Immature natural killer cell (primary cell): ENCODE measurements around the gene HGD. TPM values are rescaled to one million over a fixed set of nuclear protein-coding genes. Genes with fewer than 3 reads are reported as not detected.
"Not testable (repeated sequence)": the region's sequence is repeated elsewhere in the genome, so short reads cannot be mapped to it uniquely, and the experiment has no call there.

Experiments used
- DNase-seq, 3 donors: peaks; one replicate each; pipeline ENCODE4 v3.0.0; 2022; ENCODE audit warnings: mixed read lengths in 1 of 3
- H3K27ac Mint-ChIP-seq, 6 donors: one replicate each; pipeline ENCODE4 v1.8.0; 2020; ENCODE audit warnings: mixed read lengths in 6 of 6, mild to moderate bottlenecking in 5 of 6, inconsistent platforms in 4 of 6, moderate library complexity in 3 of 6
- H3K27me3 Mint-ChIP-seq, 3 donors: one replicate each; pipeline ENCODE4 v1.8.0; 2020 to 2021; ENCODE audit warnings: low read depth in 3 of 3, mild to moderate bottlenecking in 3 of 3, mixed read lengths in 3 of 3, moderate library complexity in 3 of 3, inconsistent platforms in 1 of 3
- H3K36me3 Mint-ChIP-seq, 3 donors: one replicate each; pipeline ENCODE4 v1.8.0; 2020; ENCODE audit warnings: mixed read lengths in 3 of 3, inconsistent platforms in 2 of 3, mild to moderate bottlenecking in 2 of 3
- H3K4me1 Mint-ChIP-seq, 2 donors: one replicate each; pipeline ENCODE4 v1.8.0; 2020; ENCODE audit warnings: inconsistent platforms in 2 of 2, mild to moderate bottlenecking in 2 of 2, mixed read lengths in 2 of 2, moderate library complexity in 1 of 2
- H3K4me3 Mint-ChIP-seq, 5 donors: one replicate each; pipeline ENCODE4 v1.8.0; 2020; ENCODE audit warnings: mild to moderate bottlenecking in 5 of 5, mixed read lengths in 5 of 5, inconsistent platforms in 3 of 5, moderate library complexity in 3 of 5
- H3K9me3 Mint-ChIP-seq, 6 donors: one replicate each; pipeline ENCODE4 v1.8.0; 2020; ENCODE audit warnings: mild to moderate bottlenecking in 6 of 6, mixed read lengths in 6 of 6, inconsistent platforms in 4 of 6, moderate library complexity in 3 of 6
- polyA plus RNA-seq, 3 donors: library from polyadenylated mRNA; unstranded; fragments of 300-500 nt; fragmentation: Illumina TruSeq; gene quantifications; one replicate each; pipeline ENCODE4 v1.2.3, GENCODE V29; 2021

Gene HGD
- polyA plus RNA-seq, 3 donors from 2014 or later = 1.2 to 2.5 TPM; not detected in 1

GRCh38 chr3:120640231-120640630 lies 41.8 kb downstream of the HGD start:
- no peak for DNase-seq
- Mint-ChIP-seq H3K27ac (no peak overlapping the region), H3K4me3 (no peak overlapping the region), H3K36me3 (no peaks in the 10 kb centered on the region), H3K4me1 (no peaks in the 10 kb centered on the region), H3K27me3 (peaks cover 0 to 6% (median 3%) of the 10 kb centered on the region in 3 donors), H3K9me3 (no peaks in the 10 kb centered on the region)

GRCh38 chr3:120638820-120639219 lies 43.2 kb downstream of the HGD start:
- not testable (repeated sequence) for H3K27ac Mint-ChIP-seq, H3K36me3 Mint-ChIP-seq, H3K4me1 Mint-ChIP-seq, H3K9me3 Mint-ChIP-seq, DNase-seq, H3K4me3 Mint-ChIP-seq, H3K27me3 Mint-ChIP-seq

GRCh38 chr3:120637851-120638559 lies 44.0 kb downstream of the HGD start:
- H3K27ac Mint-ChIP-seq = no peak overlapping the region

GRCh38 chr3:120636795-120637401 lies 45.1 kb downstream of the HGD start:
- H3K4me3 Mint-ChIP-seq = no peak overlapping the region
- no peak overlapping the region for H3K27ac Mint-ChIP-seq
- DNase-seq = no peak
- peaks cover 0 to 3% (median 2%) of the 10 kb centered on the region in 3 donors for H3K27me3 Mint-ChIP-seq
- no peaks in the 10 kb centered on the region for H3K9me3 Mint-ChIP-seq
- H3K36me3 Mint-ChIP-seq = no peaks in the 10 kb centered on the region
- H3K4me1 Mint-ChIP-seq = no peaks in the 10 kb centered on the region

More at GRCh38 chr3:120637851-120638559, 44.0 kb downstream of the HGD start:
- no peak overlapping the region for H3K4me3 Mint-ChIP-seq
- no peak for DNase-seq
- H3K4me1 Mint-ChIP-seq = no peaks in the 10 kb centered on the region
- peaks cover under 1 to 3% (median 2%) of the 10 kb centered on the region in 3 donors for H3K27me3 Mint-ChIP-seq
- H3K9me3 Mint-ChIP-seq = no peaks in the 10 kb centered on the region
- no peaks in the 10 kb centered on the region for H3K36me3 Mint-ChIP-seq

- H3K27ac Mint-ChIP-seq = no peak overlapping the region
- peaks cover 0 to 3% (median 0%) of the 10 kb centered on the region in 3 donors for H3K36me3 Mint-ChIP-seq
- peaks cover 0 to 2% (median 0%) of the 10 kb centered on the region in 6 donors for H3K9me3 Mint-ChIP-seq
- no peaks in the 10 kb centered on the region for H3K4me1 Mint-ChIP-seq
- H3K4me3 Mint-ChIP-seq = no peak overlapping the region
- no peak for DNase-seq
- H3K27me3 Mint-ChIP-seq = peaks cover 0 to 2% (median 0%) of the 10 kb centered on the region in 3 donors
These were observed 47.5 kb downstream of the HGD start for GRCh38 chr3:120634539-120634938.

- peaks cover 0 to 7% (median 3%) of the 10 kb centered on the region in 3 donors for H3K27me3 Mint-ChIP-seq
- peaks cover 0 to 3% (median 0%) of the 10 kb centered on the region in 3 donors for H3K36me3 Mint-ChIP-seq
- H3K4me1 Mint-ChIP-seq = no peaks in the 10 kb centered on the region
- H3K27ac Mint-ChIP-seq = no peak overlapping the region
- H3K4me3 Mint-ChIP-seq = no peak overlapping the region
- no peak for DNase-seq
- H3K9me3 Mint-ChIP-seq = peaks cover 0 to 16% (median 12%) of the 10 kb centered on the region in 6 donors
These were observed 56.9 kb downstream of the HGD start for GRCh38 chr3:120625159-120625586.

GRCh38 chr3:120623727-120624093 lies 58.3 kb downstream of the HGD start:
- Mint-ChIP-seq H3K27ac (no peak overlapping the region), H3K27me3 (peaks cover 0 to 3% (median 2%) of the 10 kb centered on the region in 3 donors), H3K4me3 (no peak overlapping the region), H3K36me3 (no peaks in the 10 kb centered on the region), H3K9me3 (peaks cover 0 to 16% (median 11%) of the 10 kb centered on the region in 6 donors), H3K4me1 (no peaks in the 10 kb centered on the region)
- DNase-seq = no peak

GRCh38 chr3:120622870-120623726 lies 58.9 kb downstream of the HGD start:
- H3K4me1 Mint-ChIP-seq = no peaks in the 10 kb centered on the region
- no peak overlapping the region for H3K4me3 Mint-ChIP-seq
- no peaks in the 10 kb centered on the region for H3K36me3 Mint-ChIP-seq
- H3K9me3 Mint-ChIP-seq = peaks cover 0 to 16% (median 10%) of the 10 kb centered on the region in 6 donors
- no peak overlapping the region for H3K27ac Mint-ChIP-seq
- peak in 1 of 3 donors; percentile 7 for DNase-seq
- peaks cover 0 to 3% (median 2%) of the 10 kb centered on the region in 3 donors for H3K27me3 Mint-ChIP-seq

- H3K4me1 Mint-ChIP-seq = no peaks in the 10 kb centered on the region
- H3K27ac Mint-ChIP-seq = no peak overlapping the region
- H3K27me3 Mint-ChIP-seq = peaks cover 0 to 3% (median 2%) of the 10 kb centered on the region in 3 donors
- no peak for DNase-seq
- peaks cover 0 to 16% (median 10%) of the 10 kb centered on the region in 6 donors for H3K9me3 Mint-ChIP-seq
- no peak overlapping the region for H3K4me3 Mint-ChIP-seq
- no peaks in the 10 kb centered on the region for H3K36me3 Mint-ChIP-seq
These were observed 59.6 kb downstream of the HGD start for GRCh38 chr3:120622457-120622856.

GRCh38 chr3:120616745-120617144 lies 65.3 kb downstream of the HGD start:
- H3K4me3 Mint-ChIP-seq, H3K9me3 Mint-ChIP-seq, H3K27ac Mint-ChIP-seq, DNase-seq, H3K4me1 Mint-ChIP-seq, H3K27me3 Mint-ChIP-seq, H3K36me3 Mint-ChIP-seq: not testable (repeated sequence)

GRCh38 chr3:120615847-120616609 lies 66.0 kb downstream of the HGD start:
- Mint-ChIP-seq H3K9me3 (peaks cover 0 to 5% (median 0%) of the 10 kb centered on the region in 6 donors), H3K27ac (no peak overlapping the region), H3K36me3 (no peaks in the 10 kb centered on the region), H3K27me3 (peaks cover 1 to 9% (median 2%) of the 10 kb centered on the region in 3 donors), H3K4me3 (no peak overlapping the region), H3K4me1 (no peaks in the 10 kb centered on the region)
- no peak for DNase-seq

GRCh38 chr3:120614765-120615164 lies 67.3 kb downstream of the HGD start:
- DNase-seq = no peak
- H3K27ac Mint-ChIP-seq = no peak overlapping the region
- peaks cover 0 to 5% (median 0%) of the 10 kb centered on the region in 6 donors for H3K9me3 Mint-ChIP-seq
- H3K36me3 Mint-ChIP-seq = no peaks in the 10 kb centered on the region
- peaks cover 1 to 16% (median 3%) of the 10 kb centered on the region in 3 donors for H3K27me3 Mint-ChIP-seq
- H3K4me3 Mint-ChIP-seq = no peak overlapping the region
- H3K4me1 Mint-ChIP-seq = no peaks in the 10 kb centered on the region

GRCh38 chr3:120608506-120608905 lies 73.5 kb downstream of the HGD start:
- Mint-ChIP-seq H3K9me3 (no peaks in the 10 kb centered on the region), H3K4me1 (no peaks in the 10 kb centered on the region), H3K36me3 (peaks cover 0 to 4% (median 3%) of the 10 kb centered on the region in 3 donors), H3K27me3 (peaks cover 0 to 11% (median 5%) of the 10 kb centered on the region in 3 donors), H3K27ac (no peak overlapping the region), H3K4me3 (no peak overlapping the region)
- no peak for DNase-seq
